GM12878 (cell line): ENCODE results near the gene CTSH. TPM values are rescaled to one million over a fixed set of nuclear protein-coding genes. Genes with fewer than 3 reads are reported as not detected.

Experiments used
- KDM1A ChIP-seq: fragments of 200-600 bp; sonication (generic); IDR thresholded peaks from 2 replicates; pipeline ENCODE4 v1.6.1; 2016; ENCODE audit warnings: borderline replicate concordance
- MTA2 ChIP-seq: fragments of 450-650 bp; IDR thresholded peaks from 2 replicates; pipeline ENCODE4 v1.6.1; 2016; ENCODE audit warnings: low read depth, mild to moderate bottlenecking, moderate library complexity
- NFXL1 ChIP-seq: fragments of 450-650 bp; IDR thresholded peaks from 2 replicates; pipeline ENCODE4 v1.6.1; 2017; ENCODE audit warnings: antibody characterized with exemption, mild to moderate bottlenecking, borderline replicate concordance
- PKNOX1 ChIP-seq: fragments of 450-650 bp; IDR thresholded peaks from 2 replicates; pipeline ENCODE4 v1.6.1; 2016; ENCODE audit warnings: mild to moderate bottlenecking
- ZBTB33 ChIP-seq: fragments of 450-650 bp; IDR thresholded peaks from 2 replicates; pipeline ENCODE4 v1.6.1; 2017; ENCODE audit warnings: mild to moderate bottlenecking
- ZNF622 ChIP-seq: fragments of 450-650 bp; IDR thresholded peaks from 2 replicates; pipeline ENCODE4 v1.6.1; 2017; ENCODE audit warnings: mild to moderate bottlenecking, inconsistent platforms
- polyA plus RNA-seq, 11 experiments: library from polyadenylated mRNA; depleted of rRNA in 4 of 11; unstranded in 6 of 11; stranded (reverse) in 5 of 11; fragments of >200 nt; fragmentation: Nextera tagmentation in 4 of 11; fragmentation: Illumina TruSeq in 1 of 11; extraction: Ambion mirVana in 4 of 11; extraction: Trizol in 1 of 11; gene quantifications; 1 replicate in 1 of 11; 2 replicates in 10 of 11; pipeline versions ENCODE4 v1.2.1 to v1.2.3, GENCODE V29; 2011 to 2016; ENCODE audit warnings: inconsistent platforms in 2 of 11, missing spikeins in 2 of 11, low read depth in 1 of 11
- total RNA-seq, 4 experiments: library from RNA; depleted of rRNA in 3 of 4; stranded (reverse); fragments of >200 nt in 3 of 4; fragmentation: Illumina TruSeq in 1 of 4; extraction: Trizol in 1 of 4; gene quantifications; 2 replicates each; pipeline versions ENCODE4 v1.2.1 to v1.2.3, GENCODE V29; 2013 to 2021
- TF ChIP-seq, protein P1 (sequence below): fragments of 450-650 bp; IDR thresholded peaks from 2 replicates; pipeline ENCODE4 v1.6.1; 2016; ENCODE audit warnings: mild to moderate bottlenecking

The CTSH gene
- total and polyA plus RNA-seq, 10 of the 15 experiments (the other 5 are each of a cell fraction or from before 2014, with no cell fraction given), result 30.2 to 1,212 (median 519) TPM

GRCh38 chr15:78978601-78979179 lies 33.8 kb upstream of the CTSH start (continued):
- TF ChIP-seq PKNOX1 (no peak), MTA2 (no peak), KDM1A (no peak), ZBTB33 (no peak), NFXL1 (no peak), ZNF622 (no peak)
- TF ChIP-seq, protein P1, sequence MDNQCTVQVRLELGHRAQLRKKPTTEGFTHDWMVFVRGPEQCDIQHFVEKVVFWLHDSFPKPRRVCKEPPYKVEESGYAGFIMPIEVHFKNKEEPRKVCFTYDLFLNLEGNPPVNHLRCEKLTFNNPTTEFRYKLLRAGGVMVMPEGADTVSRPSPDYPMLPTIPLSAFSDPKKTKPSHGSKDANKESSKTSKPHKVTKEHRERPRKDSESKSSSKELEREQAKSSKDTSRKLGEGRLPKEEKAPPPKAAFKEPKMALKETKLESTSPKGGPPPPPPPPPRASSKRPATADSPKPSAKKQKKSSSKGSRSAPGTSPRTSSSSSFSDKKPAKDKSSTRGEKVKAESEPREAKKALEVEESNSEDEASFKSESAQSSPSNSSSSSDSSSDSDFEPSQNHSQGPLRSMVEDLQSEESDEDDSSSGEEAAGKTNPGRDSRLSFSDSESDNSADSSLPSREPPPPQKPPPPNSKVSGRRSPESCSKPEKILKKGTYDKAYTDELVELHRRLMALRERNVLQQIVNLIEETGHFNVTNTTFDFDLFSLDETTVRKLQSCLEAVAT, result no peak
- TF ChIP-seq, all 136 proteins: peak for 6
